HuH-7 (cell line): Measurements from ENCODE around the gene RSPO4.
A peak's percentile ranks its signal among the peaks of the same experiment; 100 is the strongest.
"Not testable (repeated sequence)": the region's sequence is repeated elsewhere in the genome, so short reads cannot be mapped to it uniquely, and the experiment has no call there.

Source experiments
- DNase-seq: peaks from one replicate; pipeline ENCODE4 v3.0.0; 2011; ENCODE audit warnings: low spot score

RSPO4 gene

GRCh38 chr20:1001911-1002681 lies at the start of gene RSPO4:
RSPO4 (minus strand) TSS chr20:1002311; CDS start chr20:1002164, 147 bp downstream.
- DNase-seq, result no peak

- no peak for DNase-seq
Measured at GRCh38 chr20:1050440-1050839, 48.3 kb upstream of the RSPO4 start.

- DNase-seq, result no peak
Measured at GRCh38 chr20:1045860-1046418, 43.8 kb upstream of the RSPO4 start.

GRCh38 chr20:1041845-1042390 lies 39.8 kb upstream of the RSPO4 start:
- DNase-seq, result no peak

- DNase-seq, result no peak
Measured at GRCh38 chr20:1038205-1038604, 36.1 kb upstream of the RSPO4 start.

- DNase-seq, result no peak
Measured at GRCh38 chr20:1037039-1037438, 34.9 kb upstream of the RSPO4 start.

GRCh38 chr20:1035466-1035865 lies 33.4 kb upstream of the RSPO4 start:
- DNase-seq, result no peak

- DNase-seq, result no peak
Measured at GRCh38 chr20:1034415-1034789, 32.3 kb upstream of the RSPO4 start.

GRCh38 chr20:1033751-1034414 lies 31.8 kb upstream of the RSPO4 start:
- DNase-seq, result no peak

GRCh38 chr20:1029980-1030379 lies 27.9 kb upstream of the RSPO4 start:
- no peak for DNase-seq

- DNase-seq, result not testable (repeated sequence)
Measured at GRCh38 chr20:1026214-1026613, 24.1 kb upstream of the RSPO4 start.

- no peak for DNase-seq
Measured at GRCh38 chr20:1022871-1023270, 20.8 kb upstream of the RSPO4 start.

GRCh38 chr20:1020614-1021013 lies 18.5 kb upstream of the RSPO4 start:
- DNase-seq, result no peak

GRCh38 chr20:1019344-1019743 lies 17.2 kb upstream of the RSPO4 start:
- DNase-seq, result no peak

GRCh38 chr20:1017677-1018076 lies 15.6 kb upstream of the RSPO4 start:
- DNase-seq, result no peak

- DNase-seq, result no peak
Measured at GRCh38 chr20:1015181-1015580, 13.1 kb upstream of the RSPO4 start.

GRCh38 chr20:1014471-1014870 lies 12.4 kb upstream of the RSPO4 start:
- DNase-seq, result no peak

- DNase-seq, result no peak
Measured at GRCh38 chr20:1013566-1014340, 11.6 kb upstream of the RSPO4 start.

GRCh38 chr20:1012359-1013168 lies 10.5 kb upstream of the RSPO4 start:
- no peak for DNase-seq

GRCh38 chr20:1010659-1011058 lies 8.5 kb upstream of the RSPO4 start:
- no peak for DNase-seq

- peak; percentile 55 for DNase-seq
Measured at GRCh38 chr20:1005452-1006027, 3.4 kb upstream of the RSPO4 start.
